ENCODE measurements around the gene DAGLA. TPM values are rescaled to one million over a fixed set of nuclear protein-coding genes. Genes with fewer than 3 reads are reported as not detected.

Gene DAGLA
- total RNA-seq, 1 experiment from 2014 or later = 10.9 TPM

DNA sequence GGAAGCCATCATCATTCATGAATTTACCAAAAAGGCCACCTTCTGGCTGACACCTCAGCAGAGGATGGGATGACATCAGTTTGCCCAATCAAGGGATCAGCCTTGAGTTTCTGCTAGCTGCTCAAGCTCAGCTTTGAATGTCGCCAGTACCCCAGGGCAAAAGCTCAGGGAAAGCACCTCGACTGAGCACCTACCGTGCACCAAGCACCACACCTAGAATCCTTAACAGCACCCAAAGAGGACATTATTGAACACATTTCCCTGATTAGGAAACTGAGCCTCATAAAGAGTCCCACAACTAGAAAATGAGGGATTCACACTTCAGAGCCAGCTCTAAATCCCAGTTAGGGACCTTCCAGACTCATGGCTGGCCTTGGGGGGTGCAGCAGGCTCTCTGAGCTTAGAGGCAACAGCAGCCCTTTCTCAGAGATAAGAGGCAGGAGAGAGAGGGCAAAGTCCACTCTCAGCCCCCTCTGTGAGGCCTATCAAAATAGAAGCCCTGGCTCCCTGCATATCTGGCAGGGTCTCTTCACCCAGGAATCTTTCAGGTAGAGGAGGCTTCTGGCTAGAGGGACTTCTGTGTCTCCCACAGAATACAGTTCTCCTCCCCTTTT, 13.4 kb upstream of the DAGLA start:
- Histone ChIP-seq H3K4me1 (ENCODE audit: insufficient read depth, low read length, poor library complexity, severe bottlenecking) (no peaks in the 10 kb centered on the region), H3K4me3 (ENCODE audit: low read depth, low read length, poor library complexity, severe bottlenecking) (no peak overlapping the region), H3K36me3 (ENCODE audit: insufficient read depth, low read length, poor library complexity, severe bottlenecking) (no peaks in the 10 kb centered on the region), H3K9me3 (ENCODE audit: low read depth, low read length, poor library complexity, severe bottlenecking) (no peaks in the 10 kb centered on the region), H3K27ac (ENCODE audit: low read depth, low read length, poor library complexity, severe bottlenecking) (no peak overlapping the region), H3K27me3 (replicated peaks; ENCODE audit: insufficient read depth, low read depth, low read length, poor library complexity) (no peaks in the 10 kb centered on the region)
- no TSS peak for BruUV-seq (replicated peaks)
- ChIA-PET CTCF (interaction anchor here (0.7 kb wide), 1 partner anchor 81 kb away, joined by 5 read pairs; no protein-coding TSS in a partner anchor), POLR2A (ENCODE audit: low non-redundant PET) (no interaction called here)
- intact Hi-C loops (cut with micrococcal nuclease; ENCODE audit: unreplicated experiment) = no loop called here
- TF ChIP-seq, protein P1, sequence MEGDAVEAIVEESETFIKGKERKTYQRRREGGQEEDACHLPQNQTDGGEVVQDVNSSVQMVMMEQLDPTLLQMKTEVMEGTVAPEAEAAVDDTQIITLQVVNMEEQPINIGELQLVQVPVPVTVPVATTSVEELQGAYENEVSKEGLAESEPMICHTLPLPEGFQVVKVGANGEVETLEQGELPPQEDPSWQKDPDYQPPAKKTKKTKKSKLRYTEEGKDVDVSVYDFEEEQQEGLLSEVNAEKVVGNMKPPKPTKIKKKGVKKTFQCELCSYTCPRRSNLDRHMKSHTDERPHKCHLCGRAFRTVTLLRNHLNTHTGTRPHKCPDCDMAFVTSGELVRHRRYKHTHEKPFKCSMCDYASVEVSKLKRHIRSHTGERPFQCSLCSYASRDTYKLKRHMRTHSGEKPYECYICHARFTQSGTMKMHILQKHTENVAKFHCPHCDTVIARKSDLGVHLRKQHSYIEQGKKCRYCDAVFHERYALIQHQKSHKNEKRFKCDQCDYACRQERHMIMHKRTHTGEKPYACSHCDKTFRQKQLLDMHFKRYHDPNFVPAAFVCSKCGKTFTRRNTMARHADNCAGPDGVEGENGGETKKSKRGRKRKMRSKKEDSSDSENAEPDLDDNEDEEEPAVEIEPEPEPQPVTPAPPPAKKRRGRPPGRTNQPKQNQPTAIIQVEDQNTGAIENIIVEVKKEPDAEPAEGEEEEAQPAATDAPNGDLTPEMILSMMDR (conservative IDR thresholded peaks at IDR 0.05; ENCODE audit: low read depth, low read length) = no peak
- TF ChIP-seq EZH2 (IDR thresholded peaks at IDR 0.05; ENCODE audit: borderline replicate concordance, low read depth, low read length, poor library complexity, severe bottlenecking) = no peak
- DNase-seq (ENCODE audit: low spot score) = no peak

DNA sequence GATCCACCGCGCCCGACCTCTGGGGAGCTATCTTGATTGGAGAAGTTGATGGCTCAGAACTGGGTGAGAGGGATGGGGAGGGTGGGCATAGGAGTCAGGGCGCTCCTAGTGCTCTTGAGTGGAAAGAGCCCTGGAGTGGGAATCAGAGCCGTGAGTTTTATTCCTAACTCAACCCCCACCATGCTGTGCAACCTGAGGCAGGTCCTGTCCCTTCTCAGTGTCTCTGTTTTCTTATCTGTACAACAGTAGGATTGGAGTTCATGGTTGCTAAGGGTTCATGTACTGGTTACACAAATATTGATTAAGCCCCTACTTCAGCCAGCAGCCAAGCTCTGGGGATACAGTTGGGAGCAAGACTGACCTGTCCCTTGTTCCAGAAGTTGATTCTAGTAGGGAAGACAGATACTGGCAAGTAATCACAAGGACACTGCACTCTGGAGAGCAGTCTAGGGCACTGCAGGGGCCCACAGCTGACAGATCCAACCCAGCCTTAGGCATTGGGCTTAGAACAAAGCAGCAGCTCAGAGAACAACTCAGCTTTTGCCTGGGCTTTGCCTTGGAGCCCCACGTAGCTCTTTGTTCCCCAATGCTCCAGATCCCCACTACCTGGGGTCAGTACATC, 12.4 kb upstream of the DAGLA start:
- no peak for DNase-seq (ENCODE audit: low spot score)
- ChIA-PET POLR2A (ENCODE audit: low non-redundant PET) (no interaction called here), CTCF (no interaction called here)
- H3K27ac ChIP-seq (ENCODE audit: low read depth, low read length, poor library complexity, severe bottlenecking) = no peak overlapping the region
- H3K9me3 ChIP-seq (ENCODE audit: low read depth, low read length, poor library complexity, severe bottlenecking) = no peaks in the 10 kb centered on the region
- intact Hi-C loops (cut with micrococcal nuclease; ENCODE audit: unreplicated experiment) = no loop called here
- BruUV-seq (replicated peaks) = no TSS peak
- H3K4me3 ChIP-seq (ENCODE audit: low read depth, low read length, poor library complexity, severe bottlenecking) = no peak overlapping the region
- H3K27me3 ChIP-seq (replicated peaks; ENCODE audit: insufficient read depth, low read depth, low read length, poor library complexity) = no peaks in the 10 kb centered on the region
- no peak for TF ChIP-seq EZH2 (IDR thresholded peaks at IDR 0.05; ENCODE audit: borderline replicate concordance, low read depth, low read length, poor library complexity, severe bottlenecking)
- TF ChIP-seq, protein P1 (conservative IDR thresholded peaks at IDR 0.05; ENCODE audit: low read depth, low read length) = no peak
- H3K36me3 ChIP-seq (ENCODE audit: insufficient read depth, low read length, poor library complexity, severe bottlenecking) = no peaks in the 10 kb centered on the region
- H3K4me1 ChIP-seq (ENCODE audit: insufficient read depth, low read length, poor library complexity, severe bottlenecking) = no peaks in the 10 kb centered on the region

DNA sequence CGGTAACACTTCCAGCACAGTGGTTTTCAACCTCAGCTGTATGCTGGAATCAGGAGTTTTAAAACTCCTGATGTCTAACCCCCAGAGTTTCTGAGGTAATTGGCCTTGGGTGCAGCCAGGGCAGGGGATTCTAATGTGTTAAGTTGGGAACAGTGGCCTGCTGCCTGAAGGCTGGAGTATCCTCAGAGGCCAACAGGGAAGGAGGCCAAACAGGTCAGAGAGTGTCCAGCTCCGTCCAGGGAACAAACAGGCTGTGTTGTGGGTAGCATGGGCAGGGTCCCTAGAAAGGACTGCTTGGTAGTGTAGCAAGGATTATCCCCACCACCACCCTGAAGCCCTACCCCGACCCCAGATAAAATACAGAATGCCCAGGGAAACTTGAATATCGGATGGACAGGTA, 10.8 kb upstream of the DAGLA start:
- ChIA-PET CTCF (no interaction called here), POLR2A (ENCODE audit: low non-redundant PET) (no interaction called here)
- Histone ChIP-seq H3K36me3 (ENCODE audit: insufficient read depth, low read length, poor library complexity, severe bottlenecking) (no peaks in the 10 kb centered on the region), H3K27me3 (replicated peaks; ENCODE audit: insufficient read depth, low read depth, low read length, poor library complexity) (peaks cover 5% of the 10 kb centered on the region), H3K4me3 (ENCODE audit: low read depth, low read length, poor library complexity, severe bottlenecking) (no peak overlapping the region), H3K27ac (ENCODE audit: low read depth, low read length, poor library complexity, severe bottlenecking) (no peak overlapping the region), H3K4me1 (ENCODE audit: insufficient read depth, low read length, poor library complexity, severe bottlenecking) (no peaks in the 10 kb centered on the region), H3K9me3 (ENCODE audit: low read depth, low read length, poor library complexity, severe bottlenecking) (no peaks in the 10 kb centered on the region)
- no peak for DNase-seq (ENCODE audit: low spot score)
- intact Hi-C loops (cut with micrococcal nuclease; ENCODE audit: unreplicated experiment) = no loop called here
- BruUV-seq (replicated peaks) = no TSS peak
- TF ChIP-seq, protein P1 (conservative IDR thresholded peaks at IDR 0.05; ENCODE audit: low read depth, low read length) = no peak
- no peak for TF ChIP-seq EZH2 (IDR thresholded peaks at IDR 0.05; ENCODE audit: borderline replicate concordance, low read depth, low read length, poor library complexity, severe bottlenecking)
